Lower lobe of right lung (tissue), 2 donors: ENCODE data around the gene ALDH3B1. TPM values are rescaled to one million over a fixed set of nuclear protein-coding genes. Genes with fewer than 3 reads are reported as not detected.
A peak's percentile ranks its signal among the peaks of the same experiment; 100 is the strongest.

ENCODE experiments used
- ATAC-seq, 2 donors: fragments of 200-7000 bp; cut with Tn5 transposase; one replicate each; pipeline ENCODE4 v1.9.1; 2020 to 2022; ENCODE audit warnings: mild to moderate bottlenecking in 2 of 2, moderate library complexity in 2 of 2
- DNase-seq: peaks from one replicate; pipeline ENCODE4 v3.0.0-alpha.2; 2020
- H3K27ac ChIP-seq: fragments of 200-600 bp; one replicate; pipeline ENCODE4 v1.8.0; 2022
- H3K27me3 ChIP-seq: fragments of 200-600 bp; one replicate; pipeline ENCODE4 v1.8.0; 2022; ENCODE audit warnings: low read depth
- H3K36me3 ChIP-seq: fragments of 200-600 bp; one replicate; pipeline ENCODE4 v1.8.0; 2022; ENCODE audit warnings: mild to moderate bottlenecking
- H3K4me1 ChIP-seq: fragments of 200-600 bp; one replicate; pipeline ENCODE4 v1.8.0; 2022
- H3K4me3 ChIP-seq: fragments of 200-600 bp; one replicate; pipeline ENCODE4 v1.8.0; 2022; ENCODE audit warnings: mild to moderate bottlenecking
- H3K9me3 ChIP-seq: fragments of 200-600 bp; one replicate; pipeline ENCODE4 v1.8.0; 2022
- intact Hi-C: fragments of 100-400 bp; cut with DNase I; formaldehyde crosslinking; loops from one replicate; pipeline ENCODE4 v1.11.0; 2022
- total RNA-seq: library from RNA; stranded (reverse); fragmentation: NEBNext Ultra II Directional; extraction: Animal tissue kit (Norgen Biotek cat#: 25700); gene quantifications from one replicate; pipeline ENCODE4 v1.2.1, GENCODE V29; 2021
- TF ChIP-seq, protein P1 (sequence below): fragments of 200-600 bp; IDR thresholded peaks from one replicate; pipeline ENCODE4 v1.8.0; 2022; ENCODE audit warnings: antibody characterized with exemption, mild to moderate bottlenecking
- donor health status: DM: no; HTN: yes; CAD: no; lungs with severe emphysema.

Gene ALDH3B1
- total RNA-seq, 1 donor from 2014 or later: 104 TPM

DNA sequence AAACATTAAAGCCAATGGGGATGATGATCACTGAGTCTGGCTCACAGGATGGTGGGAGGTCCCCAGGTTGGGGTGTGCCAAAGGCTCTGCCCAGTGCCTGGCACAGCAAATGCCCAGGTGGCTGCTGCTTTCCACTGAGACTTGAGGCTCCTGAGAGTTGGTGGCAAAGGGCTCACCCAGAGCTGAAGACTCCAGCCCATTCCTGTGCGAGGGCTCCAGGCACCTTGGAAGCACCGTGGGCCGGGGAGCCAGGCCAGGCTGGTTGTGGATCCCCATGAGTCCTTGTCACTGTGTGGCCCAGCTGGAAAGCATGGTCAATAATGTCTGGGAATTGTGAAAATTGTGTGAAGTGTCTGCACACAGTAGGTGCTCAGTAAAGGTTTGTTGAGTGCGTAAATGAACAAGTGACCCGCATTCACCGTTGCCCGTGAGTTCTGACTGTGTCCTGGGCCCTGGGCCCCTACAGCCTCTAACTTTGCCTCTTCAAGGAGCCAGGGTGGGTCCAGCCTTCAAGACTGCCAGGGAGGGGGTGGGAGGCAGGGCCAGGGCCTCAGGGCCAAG lies 3.4 kb upstream of the ALDH3B1 start:
- H3K27me3 ChIP-seq: no peaks in the 10 kb centered on the region
- no peak for DNase-seq
- intact Hi-C loops: no loop called here
- H3K9me3 ChIP-seq: no peaks in the 10 kb centered on the region
- no peak overlapping the region for H3K27ac ChIP-seq
- no peak overlapping the region for H3K4me3 ChIP-seq
- TF ChIP-seq, protein P1, sequence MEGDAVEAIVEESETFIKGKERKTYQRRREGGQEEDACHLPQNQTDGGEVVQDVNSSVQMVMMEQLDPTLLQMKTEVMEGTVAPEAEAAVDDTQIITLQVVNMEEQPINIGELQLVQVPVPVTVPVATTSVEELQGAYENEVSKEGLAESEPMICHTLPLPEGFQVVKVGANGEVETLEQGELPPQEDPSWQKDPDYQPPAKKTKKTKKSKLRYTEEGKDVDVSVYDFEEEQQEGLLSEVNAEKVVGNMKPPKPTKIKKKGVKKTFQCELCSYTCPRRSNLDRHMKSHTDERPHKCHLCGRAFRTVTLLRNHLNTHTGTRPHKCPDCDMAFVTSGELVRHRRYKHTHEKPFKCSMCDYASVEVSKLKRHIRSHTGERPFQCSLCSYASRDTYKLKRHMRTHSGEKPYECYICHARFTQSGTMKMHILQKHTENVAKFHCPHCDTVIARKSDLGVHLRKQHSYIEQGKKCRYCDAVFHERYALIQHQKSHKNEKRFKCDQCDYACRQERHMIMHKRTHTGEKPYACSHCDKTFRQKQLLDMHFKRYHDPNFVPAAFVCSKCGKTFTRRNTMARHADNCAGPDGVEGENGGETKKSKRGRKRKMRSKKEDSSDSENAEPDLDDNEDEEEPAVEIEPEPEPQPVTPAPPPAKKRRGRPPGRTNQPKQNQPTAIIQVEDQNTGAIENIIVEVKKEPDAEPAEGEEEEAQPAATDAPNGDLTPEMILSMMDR: no peak
- H3K4me1 ChIP-seq: peaks cover 51% of the 10 kb centered on the region
- no peak for ATAC-seq
- H3K36me3 ChIP-seq: no peaks in the 10 kb centered on the region

GRCh38 chr11:68007498-68008380 lies 2.4 kb upstream of the ALDH3B1 start:
- peak overlapping the region; percentile 86 for H3K27ac ChIP-seq
- DNase-seq: no peak
- no peak for ATAC-seq
- peaks cover 55% of the 10 kb centered on the region for H3K4me1 ChIP-seq
- intact Hi-C loops: no loop called here
- H3K9me3 ChIP-seq: no peaks in the 10 kb centered on the region
- no peaks in the 10 kb centered on the region for H3K36me3 ChIP-seq
- TF ChIP-seq, protein P1: no peak
- H3K4me3 ChIP-seq: peak overlapping the region; percentile 19
- no peaks in the 10 kb centered on the region for H3K27me3 ChIP-seq

DNA sequence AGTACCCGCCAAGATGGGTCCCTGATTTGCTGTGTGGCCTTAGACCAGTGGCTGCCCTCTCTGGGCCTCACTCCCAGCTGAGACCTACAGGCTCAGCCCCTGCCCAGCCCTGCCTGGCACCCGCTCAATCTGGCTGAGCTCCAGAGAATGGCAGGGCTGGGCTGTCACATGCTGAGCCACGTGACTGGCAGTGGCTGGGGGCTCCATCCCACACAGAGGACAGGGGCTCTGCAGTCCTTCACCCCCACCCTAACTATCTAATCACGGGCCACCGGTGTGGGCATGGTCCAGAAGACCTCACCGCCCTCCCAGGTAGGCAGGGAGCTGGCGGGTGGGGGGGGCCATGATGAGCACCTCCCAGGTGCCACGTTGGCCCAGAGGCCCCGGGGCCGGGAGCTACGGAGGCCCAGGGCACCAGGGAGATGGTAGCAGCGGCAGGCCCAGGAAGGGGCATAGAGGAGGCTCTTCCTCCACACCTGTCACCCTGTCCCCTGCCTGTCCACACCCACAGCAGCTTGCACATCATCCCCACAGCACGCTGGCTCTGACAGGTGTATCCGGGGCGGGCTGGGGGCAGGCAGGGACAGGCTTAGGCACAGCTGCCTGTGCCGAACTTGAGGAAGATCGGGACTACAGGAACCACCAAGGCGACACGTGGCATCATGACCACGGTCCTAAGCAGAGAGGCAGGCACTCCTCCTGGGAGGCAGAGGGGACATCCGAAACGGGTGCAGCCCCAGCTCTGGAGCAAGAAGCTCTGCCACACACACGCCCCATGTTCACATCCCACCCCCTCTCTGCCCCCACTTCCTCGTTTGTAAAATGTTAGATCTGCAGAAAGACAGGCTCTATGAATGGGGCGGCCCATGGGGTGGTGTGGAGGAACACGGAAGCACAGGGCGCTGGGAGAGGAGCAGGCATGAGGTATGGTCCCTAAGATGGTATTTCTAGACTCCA lies 1.5 kb upstream of the ALDH3B1 start:
- no peak for ATAC-seq
- intact Hi-C loops: no loop called here
- Histone ChIP-seq H3K4me1 (peaks cover 56% of the 10 kb centered on the region), H3K36me3 (no peaks in the 10 kb centered on the region), H3K27me3 (no peaks in the 10 kb centered on the region), H3K9me3 (no peaks in the 10 kb centered on the region), H3K4me3 (peak overlapping the region; percentile 19), H3K27ac (peak overlapping the region; percentile 86)
- TF ChIP-seq, protein P1: no peak
- DNase-seq: peak; percentile 74

GRCh38 chr11:68009391-68010089 lies 587 bp upstream of the ALDH3B1 start:
- no peaks in the 10 kb centered on the region for H3K27me3 ChIP-seq
- DNase-seq (no peak), ATAC-seq (peak in 1 of 2 donors; percentile 1)
- H3K4me3 ChIP-seq: peak overlapping the region; percentile 62
- H3K9me3 ChIP-seq: no peaks in the 10 kb centered on the region
- intact Hi-C loops: no loop called here
- no peaks in the 10 kb centered on the region for H3K36me3 ChIP-seq
- H3K27ac ChIP-seq: peak overlapping the region; percentile 86
- peaks cover 60% of the 10 kb centered on the region for H3K4me1 ChIP-seq
- TF ChIP-seq, protein P1: no peak
